DMS 273 (cell line): ENCODE measurements around the gene TOR4A.

Experiments used
- DNase-seq: peaks from one replicate; lab custom pipeline; 2025; ENCODE audit not compliant: unreplicated experiment; lab: John Stamatoyannopoulos, UW

Gene TOR4A

DNA sequence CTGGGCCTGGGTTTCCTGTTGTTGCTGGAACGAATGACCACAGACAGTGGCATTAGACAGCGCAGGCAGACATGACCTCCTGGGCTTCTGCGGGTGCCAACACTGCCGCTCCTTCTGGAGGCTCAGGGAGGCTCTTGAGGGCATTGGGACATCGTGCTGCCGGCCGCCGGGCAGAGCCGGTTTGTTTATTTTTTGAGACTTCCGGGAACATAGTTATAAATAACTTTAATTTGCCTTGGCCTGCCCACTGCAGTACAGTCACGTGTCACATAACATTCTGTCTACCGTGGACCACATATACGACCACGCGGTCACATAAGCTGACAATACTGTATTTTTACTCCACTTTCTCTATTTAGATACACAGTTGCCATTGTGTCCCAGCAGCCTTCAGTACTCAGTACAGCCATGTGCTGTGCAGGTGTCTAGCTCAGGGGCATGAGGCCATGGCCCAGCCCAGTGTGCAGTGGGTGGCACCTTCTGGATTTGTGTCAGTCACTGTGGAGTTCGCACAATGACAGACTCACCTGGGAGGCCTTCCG, 8.2 kb upstream of the TOR4A start:
- no peak for DNase-seq

DNA sequence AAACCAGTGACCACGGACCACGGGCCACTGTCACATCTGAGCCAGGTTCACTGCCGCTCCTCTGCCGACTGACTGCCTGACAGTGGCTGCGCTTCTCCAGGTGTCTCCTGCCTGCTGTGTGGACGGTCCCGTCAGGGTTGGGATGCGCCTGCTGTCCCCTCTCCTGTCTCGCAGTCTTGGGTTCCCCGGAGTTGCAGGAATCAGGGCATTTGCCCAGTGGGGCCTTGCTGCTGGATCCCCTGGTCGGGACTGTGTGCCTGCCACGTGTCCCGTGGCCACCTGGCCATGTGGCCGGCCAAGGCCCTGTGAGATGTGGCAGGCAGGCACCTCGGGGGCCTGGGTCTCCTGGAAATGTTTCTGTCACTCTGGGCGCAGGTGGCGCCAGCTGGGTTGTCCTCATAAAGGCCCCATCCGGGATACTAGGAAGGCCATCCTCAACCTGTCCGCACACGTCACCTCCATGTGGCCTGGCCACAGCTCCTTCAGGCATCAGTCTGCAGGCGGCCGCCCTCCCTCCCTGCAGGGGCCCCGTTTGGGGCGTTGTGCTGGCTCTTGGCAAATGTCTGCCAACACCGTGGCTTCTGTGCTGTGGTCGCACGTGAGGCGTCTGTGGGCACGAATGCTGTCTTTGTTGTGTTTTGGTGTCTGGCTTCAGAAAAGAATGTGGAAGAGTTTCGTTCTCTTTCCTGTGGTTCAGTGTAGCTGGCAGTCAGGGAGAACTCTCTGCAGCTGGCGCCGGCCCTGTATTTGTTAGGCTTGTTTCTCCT, 6.4 kb upstream of the TOR4A start:
- DNase-seq: no peak

DNA sequence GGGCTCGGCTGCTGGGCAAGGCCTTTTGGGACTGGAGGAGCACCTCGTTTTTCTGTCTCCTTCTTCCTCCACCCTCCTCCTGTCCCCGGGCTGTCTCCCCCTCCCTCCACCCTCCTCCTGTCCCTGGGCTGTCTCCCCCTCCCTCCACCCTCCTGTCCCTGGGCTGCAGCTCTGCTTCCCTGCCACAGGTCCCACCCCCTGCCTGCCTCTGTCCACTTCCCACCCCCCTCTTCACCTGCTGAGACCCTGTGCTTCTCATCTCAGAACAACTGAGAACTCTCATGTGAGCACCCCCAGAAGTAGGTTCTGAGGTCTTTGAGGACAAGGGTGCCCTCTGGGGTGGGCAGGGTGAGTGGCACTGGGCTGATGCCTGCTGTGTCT, 5.8 kb upstream of the TOR4A start:
- no peak for DNase-seq

DNA sequence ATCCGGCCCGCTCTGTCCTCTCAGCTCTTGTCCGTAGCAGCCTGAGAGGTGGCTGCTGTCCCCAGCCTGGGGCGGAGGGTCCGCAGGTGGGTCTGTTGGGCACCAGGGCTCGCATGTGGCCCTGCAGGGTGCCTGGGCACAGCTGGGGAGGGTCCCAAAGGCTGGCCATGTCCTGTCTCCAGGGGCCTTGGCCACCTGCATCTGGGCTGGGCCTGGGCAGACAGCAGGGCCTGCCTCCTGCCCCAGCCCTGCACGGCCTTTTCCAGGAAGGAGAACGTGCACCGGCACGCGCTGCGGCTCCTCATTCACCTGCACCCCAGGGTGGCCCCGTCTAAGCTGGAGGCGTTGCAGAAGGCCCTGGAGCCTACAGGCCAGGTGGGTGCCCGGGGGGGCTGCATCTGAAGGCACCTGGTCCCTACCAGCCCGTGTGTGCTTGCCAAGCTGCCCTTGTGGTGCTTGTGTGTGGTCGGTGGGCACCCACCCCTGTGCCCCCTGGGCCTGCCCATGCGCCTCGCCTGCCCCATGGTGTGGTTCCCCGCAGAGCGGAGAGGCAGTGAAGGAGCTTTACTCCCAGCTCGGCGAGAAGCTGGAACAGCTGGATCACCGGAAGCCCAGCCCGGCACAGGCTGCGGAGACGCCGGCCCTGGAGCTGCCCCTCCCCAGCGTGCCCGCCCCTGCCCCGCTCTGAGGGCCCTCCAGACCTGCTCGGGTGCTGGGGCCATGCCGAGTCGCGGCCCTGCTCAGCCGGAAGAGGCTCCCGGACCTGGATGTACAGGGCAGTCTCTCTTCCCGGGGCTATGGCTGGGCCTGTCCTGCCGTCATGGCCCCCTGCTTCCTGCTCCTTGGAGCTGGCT, 5.1 kb upstream of the TOR4A start:
- DNase-seq: no peak

DNA sequence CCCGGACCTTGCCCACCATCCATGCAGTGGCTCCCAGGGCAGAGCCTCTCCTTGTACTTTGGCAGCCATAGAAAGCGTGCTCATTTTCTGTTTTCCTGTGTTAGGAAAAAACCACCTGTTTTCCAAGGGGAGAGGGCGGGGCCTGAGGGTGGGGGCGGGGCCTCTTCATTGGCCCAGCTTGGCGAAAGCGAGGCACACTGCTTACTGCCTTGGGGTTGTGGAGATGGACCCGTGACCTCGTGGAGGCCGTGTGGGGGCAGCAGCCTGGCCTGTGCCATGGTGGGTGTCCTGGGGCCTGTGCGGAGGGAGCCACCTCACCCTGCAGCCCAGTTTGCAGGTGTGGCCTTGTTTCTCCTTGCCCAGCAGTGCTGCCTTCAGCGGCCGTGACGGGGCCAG, 4.4 kb upstream of the TOR4A start:
- DNase-seq: no peak

DNA sequence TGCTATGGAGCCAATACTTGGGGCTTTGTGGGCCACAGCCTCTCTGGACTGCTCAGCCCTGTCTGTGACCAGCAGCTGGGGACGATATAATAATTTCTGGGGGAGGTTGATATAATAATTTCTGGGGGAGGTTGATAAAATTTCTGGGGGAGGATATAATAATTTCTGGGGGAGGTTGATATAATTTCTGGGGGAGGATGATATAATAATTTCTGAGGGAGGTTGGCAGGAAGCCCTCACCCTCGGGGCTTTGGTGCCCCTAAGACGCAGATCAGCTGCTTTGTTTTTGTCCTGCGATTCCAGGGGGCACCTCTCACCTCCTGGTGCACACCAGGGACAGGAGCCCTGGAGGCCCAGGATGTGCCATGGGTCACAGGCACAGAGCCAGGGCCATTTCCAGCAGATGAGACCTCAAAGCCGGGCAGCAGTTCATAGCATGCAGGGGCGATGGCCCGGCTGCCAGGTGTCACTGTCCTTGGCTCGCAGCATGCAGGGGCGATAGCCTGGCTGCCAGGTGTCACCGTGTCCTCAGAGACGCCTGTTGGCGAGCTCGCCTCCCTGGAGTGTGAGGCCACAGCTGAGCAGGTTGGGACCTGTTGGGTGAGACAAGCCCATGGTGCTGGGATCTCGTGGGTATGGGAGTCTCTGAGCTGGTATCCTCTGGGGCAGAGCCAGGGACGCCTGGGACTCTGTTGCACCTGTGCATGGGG, 3.8 kb upstream of the TOR4A start:
- no peak for DNase-seq

DNA sequence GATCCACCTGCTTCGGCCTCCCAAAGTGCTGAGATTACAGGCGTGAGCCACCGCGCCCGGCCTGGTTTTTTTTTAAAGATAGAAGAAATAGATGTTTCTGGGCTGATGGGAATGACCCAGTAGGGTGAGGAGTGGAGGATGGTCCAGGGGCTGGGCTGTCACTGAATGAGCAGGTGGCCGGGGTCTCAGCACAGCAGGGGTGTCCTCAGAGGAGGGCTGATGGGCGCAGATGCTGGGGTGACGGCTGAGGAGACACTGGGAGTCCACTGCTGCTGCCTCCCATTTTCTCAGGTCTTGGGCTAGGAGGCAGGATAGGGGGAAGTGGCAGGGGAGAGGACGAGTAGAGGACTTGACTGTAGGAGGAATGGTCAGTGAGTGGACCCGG, 2.3 kb upstream of the TOR4A start:
- no peak for DNase-seq

DNA sequence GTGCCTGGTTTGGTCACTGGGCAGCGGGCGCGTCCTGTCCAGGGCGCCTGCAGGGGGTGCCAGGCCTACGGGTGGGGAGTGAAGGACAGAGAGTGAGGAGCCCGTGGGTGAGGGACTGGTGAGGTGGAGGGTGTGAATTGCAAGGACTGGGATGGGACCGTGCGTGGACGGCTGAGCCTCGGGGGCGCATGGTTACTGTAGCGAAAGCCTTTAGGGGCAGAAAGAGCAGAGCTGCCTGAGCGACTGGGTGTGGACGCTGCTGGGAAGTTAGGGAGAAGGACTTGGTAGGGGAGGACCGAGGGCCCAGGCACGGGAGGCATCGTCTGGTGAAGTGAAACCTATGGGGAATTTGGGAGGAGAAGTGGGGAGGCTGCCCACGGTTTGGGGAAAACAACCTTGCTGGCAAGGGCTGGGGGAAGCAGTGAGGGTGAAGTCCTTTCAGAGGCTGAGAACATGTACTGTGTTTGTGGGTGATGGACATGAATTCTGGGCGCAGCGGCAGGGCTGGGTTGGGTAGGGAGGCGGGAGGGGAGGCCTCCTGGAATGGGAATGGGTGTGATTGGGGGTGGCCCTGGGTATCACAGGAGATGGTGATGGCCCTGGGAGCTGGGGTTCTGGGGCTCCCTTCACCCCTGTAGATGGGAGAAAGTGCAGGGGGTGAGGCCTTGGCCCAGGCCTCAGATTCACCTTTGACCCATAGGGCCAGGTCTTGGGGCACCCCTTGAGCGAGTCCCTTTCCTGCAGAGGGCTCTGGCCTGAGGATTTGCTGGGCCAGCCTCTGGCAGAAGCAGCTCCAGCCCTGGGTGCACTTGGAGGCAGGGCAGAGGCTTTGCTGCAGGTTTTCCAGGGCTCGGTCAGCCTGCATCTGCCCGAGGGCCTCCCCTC, 1.7 kb upstream of the TOR4A start:
- DNase-seq: no peak

DNA sequence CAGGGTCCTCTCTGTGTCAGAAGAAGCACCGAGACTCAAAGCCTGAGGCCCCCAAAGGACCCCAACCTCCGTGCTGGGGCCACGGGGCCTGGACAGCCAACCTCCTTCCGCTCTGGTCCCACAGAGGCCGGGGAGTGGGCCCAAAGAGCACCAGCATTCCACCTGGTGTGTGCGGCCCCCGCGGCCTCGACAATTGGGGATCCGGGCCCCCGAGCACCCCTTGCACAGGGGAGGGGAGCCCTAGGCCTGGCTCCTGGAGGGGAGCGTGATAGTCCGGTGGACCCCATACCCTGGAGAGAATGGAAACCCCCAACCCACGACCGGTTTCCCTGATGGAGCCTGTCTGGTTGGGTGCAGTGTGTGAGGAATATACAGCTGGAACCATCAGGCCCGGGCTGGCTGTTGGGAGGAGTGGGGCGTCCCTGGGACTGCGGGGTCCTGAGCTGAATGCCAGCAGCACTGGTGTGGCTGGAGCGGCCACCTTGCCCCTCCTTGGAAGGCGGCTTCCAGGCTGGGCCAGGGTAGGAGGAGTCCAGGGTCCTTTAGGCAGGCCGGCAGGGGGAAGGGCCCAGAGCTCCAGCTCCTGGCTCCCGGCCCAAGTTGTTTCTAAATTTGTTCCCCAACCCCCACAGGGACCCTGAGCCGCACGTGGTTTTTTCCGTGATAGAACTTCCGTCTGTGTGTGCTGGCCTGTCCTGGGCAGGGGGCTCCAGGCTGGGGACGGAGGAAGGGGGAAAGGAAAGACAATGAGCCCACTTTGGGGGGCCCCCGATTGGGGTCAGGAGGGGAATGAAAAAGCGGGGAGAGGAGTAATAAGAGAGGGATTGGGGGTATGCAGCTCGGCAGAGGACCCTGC, 825 bp upstream of the TOR4A start:
- peak; percentile 62 for DNase-seq

DNA sequence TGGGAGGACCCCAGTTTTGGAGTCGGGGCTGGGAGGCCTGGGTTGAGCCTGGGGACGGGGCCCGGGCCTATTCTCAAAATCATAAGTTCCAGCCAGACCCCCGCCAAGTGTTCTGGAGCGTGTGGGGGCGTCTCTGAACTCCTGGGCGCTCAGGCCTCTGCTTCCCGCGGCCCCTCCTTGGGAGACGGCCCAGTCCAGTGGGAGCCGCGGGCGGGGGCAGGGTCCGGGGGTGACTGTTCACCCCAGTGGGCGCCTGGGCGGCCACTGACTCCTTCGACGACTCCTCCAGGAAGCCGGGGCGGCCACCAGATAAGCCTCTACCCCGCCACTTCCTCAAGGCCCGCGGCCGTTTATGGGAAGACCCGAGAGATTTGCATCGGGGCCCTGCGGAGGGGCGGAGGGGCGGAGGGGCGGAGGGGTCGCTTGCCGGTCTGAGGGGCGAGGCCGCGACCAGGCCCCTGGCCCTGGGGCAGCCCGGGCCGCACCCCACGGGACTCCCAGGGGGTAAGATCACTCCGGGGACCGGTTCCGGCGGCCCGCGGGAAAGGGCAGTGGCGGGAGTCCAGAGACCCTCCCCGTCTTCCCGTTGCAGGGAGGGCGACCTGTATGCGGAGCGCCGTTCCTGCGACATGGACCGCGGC, 655 bp downstream of the TOR4A start:
- no peak for DNase-seq

DNA sequence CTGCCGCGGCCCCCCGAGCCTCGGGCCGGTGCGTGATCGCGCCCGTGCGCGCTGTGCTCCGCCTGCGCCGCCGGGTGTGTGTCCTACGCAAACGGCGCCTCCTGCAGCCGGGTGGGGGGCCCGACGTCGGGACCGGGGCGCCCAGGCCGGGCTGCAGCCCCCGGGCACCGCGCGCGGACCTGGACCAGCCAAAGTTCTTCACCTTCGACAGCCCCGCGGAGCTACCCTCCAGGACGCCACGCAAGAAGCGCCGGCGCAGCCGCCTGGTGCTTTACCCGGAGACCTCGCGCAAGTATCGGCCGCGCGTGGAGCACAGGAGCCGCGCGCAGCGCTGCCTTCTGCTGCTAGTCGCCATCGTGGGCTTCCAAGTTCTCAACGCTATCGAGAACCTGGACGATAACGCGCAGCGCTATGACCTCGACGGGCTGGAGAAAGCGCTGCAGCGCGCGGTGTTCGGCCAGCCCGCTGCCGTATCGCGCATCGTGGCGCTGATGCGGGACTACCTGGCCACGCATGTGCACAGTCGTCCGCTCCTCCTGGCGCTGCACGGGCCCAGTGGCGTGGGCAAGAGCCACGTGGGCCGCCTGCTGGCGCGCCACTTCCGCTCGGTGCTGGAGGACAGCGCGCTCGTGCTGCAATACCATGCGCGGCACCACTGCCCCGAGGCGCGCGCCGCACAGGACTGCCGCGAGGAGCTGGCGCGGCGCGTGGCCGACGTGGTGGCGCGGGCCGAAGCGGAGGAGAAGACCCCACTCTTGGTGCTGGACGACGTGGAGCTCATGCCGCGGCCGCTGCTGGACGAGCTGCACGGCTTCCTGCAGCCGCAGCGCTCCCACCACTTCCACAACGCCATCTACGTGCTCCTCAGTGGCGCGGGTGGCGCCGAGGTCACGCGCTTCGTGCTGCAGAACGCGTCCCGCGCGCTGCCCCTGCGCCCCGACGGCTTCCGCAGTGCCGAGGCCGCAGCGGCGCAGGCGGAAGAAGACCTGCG, 1.5 kb downstream of the TOR4A start:
- DNase-seq: no peak

DNA sequence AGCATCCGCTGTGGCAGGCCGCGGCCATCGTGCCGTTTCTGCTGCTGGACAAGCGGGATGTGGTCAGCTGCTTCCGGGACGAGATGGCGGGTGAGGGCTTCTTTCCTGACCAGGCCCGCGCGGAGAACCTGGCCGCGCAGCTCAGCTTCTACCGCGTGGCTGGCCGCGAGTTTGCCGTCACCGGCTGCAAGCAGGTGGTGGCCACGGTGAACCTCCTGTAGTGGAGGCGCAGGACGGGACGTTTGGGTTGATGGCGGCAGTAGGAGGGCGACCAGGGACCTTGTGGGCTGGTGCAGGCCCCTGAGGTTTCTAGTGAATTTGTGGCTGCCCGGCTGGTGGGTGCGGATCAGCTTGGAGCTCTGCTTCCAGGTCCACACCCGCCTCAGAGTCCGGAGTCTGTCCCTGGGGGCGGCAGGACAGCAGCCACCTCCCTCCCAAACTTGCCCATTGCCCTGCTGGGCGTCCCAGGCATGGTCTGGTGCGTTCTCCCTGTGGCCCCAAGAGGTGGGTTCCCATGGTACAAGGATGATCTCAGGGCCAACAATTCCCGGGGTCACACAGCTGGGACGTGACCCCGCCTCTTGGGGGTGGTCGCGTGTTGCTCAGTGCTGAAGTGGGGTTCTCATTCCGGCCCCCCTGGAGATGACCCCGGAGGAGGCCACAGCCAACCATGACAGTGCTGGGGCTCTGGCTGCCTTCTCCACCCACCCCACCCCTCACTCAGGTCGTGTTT, 2.4 kb downstream of the TOR4A start:
- no peak for DNase-seq

DNA sequence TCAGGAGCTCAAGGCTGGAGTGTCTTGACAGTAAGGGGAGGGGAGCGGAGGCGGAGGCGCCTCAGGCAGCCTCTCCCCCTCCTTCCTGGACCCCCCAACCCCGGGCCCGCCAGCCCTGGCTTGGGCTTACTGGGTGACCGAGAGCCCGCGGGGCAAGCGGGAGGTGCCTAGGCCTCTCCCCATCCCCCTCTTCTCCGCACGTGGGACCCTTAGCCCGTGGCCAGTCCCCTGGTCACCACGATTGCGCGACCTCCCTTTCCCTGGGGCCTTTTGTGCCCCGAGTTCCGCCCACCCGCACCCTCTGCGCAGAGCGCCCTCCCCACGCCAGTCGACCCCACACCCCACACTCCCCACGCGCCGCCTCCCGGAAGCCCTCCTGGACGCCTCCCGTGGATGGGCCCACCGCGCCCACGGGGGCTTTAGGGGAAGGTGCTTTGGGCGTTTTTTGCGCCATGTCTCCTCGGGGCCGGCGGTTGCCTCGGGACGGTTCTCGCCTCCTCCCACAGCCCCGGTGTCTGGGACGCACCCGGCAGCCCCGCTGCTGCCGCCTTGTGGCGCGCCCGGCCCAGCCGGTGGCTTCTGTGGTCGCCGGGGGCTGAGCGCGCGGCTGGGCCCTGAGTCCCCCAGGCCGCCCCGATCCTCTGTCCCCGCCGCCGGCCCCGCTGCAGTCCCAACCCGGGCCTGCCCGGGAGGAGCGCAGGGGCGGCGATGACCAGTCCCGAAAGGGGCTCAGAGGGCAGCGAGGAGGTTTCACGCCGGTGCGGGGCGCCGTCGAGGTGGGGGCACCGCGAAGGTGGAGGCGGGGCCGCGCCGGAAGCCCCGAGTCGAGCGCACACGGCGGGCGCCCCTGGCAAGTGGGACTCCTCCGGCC, 3.2 kb downstream of the TOR4A start:
- DNase-seq: no peak

DNA sequence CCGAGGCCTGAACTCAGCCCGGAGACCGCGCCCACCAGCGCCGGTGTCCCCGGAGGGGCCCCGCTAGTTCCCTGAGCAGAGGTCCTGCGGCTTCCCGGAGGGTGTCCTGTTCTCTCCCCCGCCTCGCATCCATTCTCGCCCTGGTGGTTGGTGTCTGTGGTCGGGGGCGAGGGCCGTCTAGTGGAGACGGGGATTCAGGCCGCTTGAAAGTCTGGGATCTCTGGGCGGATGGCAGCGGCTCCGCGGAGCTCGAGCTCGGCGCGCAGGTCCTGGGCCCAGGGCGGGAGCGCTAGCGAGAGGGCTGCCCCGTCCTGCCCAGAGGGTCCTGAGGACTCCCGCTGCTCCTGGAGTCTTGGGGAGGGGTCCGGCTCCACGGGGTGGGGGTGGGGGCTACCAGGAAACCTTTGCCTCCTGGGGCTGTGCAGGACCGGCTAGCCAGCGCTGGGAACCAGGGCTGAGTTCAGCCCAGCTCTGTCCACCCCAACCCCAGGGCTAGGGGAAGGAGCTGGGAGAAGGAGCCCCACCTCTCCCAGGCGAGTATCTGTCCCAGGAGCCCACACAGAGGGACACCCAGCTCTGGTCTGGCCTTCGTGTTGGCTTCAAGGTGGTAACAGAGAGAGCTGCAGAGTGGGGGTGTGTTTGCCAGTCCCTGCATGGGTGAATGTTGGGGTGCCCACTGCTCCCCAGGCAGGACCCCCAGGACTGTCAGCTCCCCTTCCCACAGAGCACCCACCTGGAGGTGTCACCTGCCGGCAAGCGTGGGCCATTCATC, 4.0 kb downstream of the TOR4A start:
- DNase-seq: no peak

DNA sequence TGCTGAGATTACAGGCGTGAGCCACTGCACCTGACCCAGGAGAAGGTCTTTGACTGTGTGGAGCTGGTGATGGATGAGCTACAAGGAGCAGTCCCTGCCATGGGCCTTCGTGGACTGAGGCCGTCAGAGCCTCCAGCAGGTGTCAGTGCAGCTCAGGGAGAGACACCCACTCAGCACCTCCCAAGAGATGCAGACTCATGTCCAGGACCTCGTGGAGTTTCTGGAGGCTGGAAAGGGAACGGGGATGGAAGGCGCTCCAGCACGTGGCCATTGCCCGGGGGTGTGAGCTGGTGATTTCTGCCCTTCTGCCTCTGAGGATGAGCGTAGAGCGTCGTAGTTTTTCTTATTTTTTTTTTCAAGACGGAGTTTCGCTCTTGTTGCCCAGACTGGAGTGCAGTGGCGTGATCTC, 9.5 kb downstream of the TOR4A start:
- peak; percentile 76 for DNase-seq

DNA sequence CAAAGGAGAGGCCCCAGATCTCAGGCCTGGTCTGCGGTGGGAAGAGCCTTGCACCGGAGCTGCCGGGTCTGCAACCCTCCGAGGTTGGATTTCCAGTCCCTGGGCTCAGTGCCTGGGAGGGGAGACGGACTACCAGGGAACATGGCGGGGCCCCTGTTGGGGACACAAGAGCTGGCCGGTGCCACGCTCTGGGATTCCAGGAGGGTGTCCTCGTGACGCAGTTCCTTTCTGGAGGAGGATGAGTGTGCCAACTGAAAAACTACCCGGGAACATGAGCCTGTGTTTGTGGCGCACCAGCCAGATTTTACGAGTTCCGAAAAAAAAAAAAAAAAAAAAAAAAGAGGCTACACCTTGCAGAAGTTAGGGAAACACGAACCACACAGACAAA, 15.6 kb downstream of the TOR4A start:
- no peak for DNase-seq
